Activated T-cell treated with anti-CD3 and anti-CD28 coated beads, Interleukin-2, amount 50 U/mL, for 1 hour (primary cell): Measurements from ENCODE around the gene GABRG3.

Experiments used
- DNase-seq: peaks from one replicate; pipeline ENCODE4 v3.0.0-alpha.2; 2020

Gene GABRG3

GRCh38 chr15:27196691-27197090 is 225.7 kb downstream of the GABRG3 start:
- no peak for DNase-seq

GRCh38 chr15:27201425-27201824 is 230.4 kb downstream of the GABRG3 start:
- no peak for DNase-seq

GRCh38 chr15:27210176-27210575 is 239.2 kb downstream of the GABRG3 start:
- no peak for DNase-seq

- DNase-seq, result no peak
These were observed 243.1 kb downstream of the GABRG3 start for GRCh38 chr15:27214032-27214431.

GRCh38 chr15:27214961-27215360 is 244.0 kb downstream of the GABRG3 start:
- no peak for DNase-seq

GRCh38 chr15:27218426-27218825 is 247.4 kb downstream of the GABRG3 start:
- DNase-seq, result no peak

- no peak for DNase-seq
These were observed 248.7 kb downstream of the GABRG3 start for GRCh38 chr15:27219636-27220035.

GRCh38 chr15:27220199-27220598 is 249.2 kb downstream of the GABRG3 start:
- no peak for DNase-seq

- DNase-seq, result no peak
These were observed 251.5 kb downstream of the GABRG3 start for GRCh38 chr15:27222479-27222878.

GRCh38 chr15:27223179-27223578 is 252.2 kb downstream of the GABRG3 start:
- no peak for DNase-seq

GRCh38 chr15:27231811-27232210 is 260.8 kb downstream of the GABRG3 start:
- DNase-seq, result no peak

- no peak for DNase-seq
These were observed 261.9 kb downstream of the GABRG3 start for GRCh38 chr15:27232876-27233275.

GRCh38 chr15:27234593-27234992 is 263.6 kb downstream of the GABRG3 start:
- DNase-seq, result no peak

GRCh38 chr15:27235161-27235560 is 264.2 kb downstream of the GABRG3 start:
- no peak for DNase-seq

GRCh38 chr15:27235681-27236080 is 264.7 kb downstream of the GABRG3 start:
- DNase-seq, result no peak

GRCh38 chr15:27237319-27237939 is 266.4 kb downstream of the GABRG3 start:
- no peak for DNase-seq

- DNase-seq, result no peak
These were observed 267.2 kb downstream of the GABRG3 start for GRCh38 chr15:27238209-27238608.

- no peak for DNase-seq
These were observed 267.9 kb downstream of the GABRG3 start for GRCh38 chr15:27238707-27239423.

GRCh38 chr15:27241943-27242342 is 271.0 kb downstream of the GABRG3 start:
- no peak for DNase-seq

- DNase-seq, result no peak
These were observed 273.1 kb downstream of the GABRG3 start for GRCh38 chr15:27244047-27244446.

GRCh38 chr15:27248251-27248650 is 277.3 kb downstream of the GABRG3 start:
- no peak for DNase-seq

- DNase-seq, result no peak
These were observed 278.2 kb downstream of the GABRG3 start for GRCh38 chr15:27249046-27249759.

GRCh38 chr15:27249760-27250109 is 278.8 kb downstream of the GABRG3 start:
- DNase-seq, result no peak

- DNase-seq, result no peak
These were observed 279.2 kb downstream of the GABRG3 start for GRCh38 chr15:27250223-27250622.
